CD14-positive monocyte (primary cell): Measurements from ENCODE around the gene NPAS3. TPM values are rescaled to one million over a fixed set of nuclear protein-coding genes. Genes with fewer than 3 reads are reported as not detected.

Experiments used
- DNase-seq, 3 donors: peaks; one replicate each; pipeline ENCODE4 v3.0.0-alpha.2; 2011 to 2022
- H2AFZ ChIP-seq: 2 replicates; pipeline ENCODE4 v1.6.0; 2012; ENCODE audit warnings: mild to moderate bottlenecking, low read depth, low read length, inconsistent platforms; ENCODE audit not compliant: insufficient read depth, poor library complexity, severe bottlenecking
- H3K27ac ChIP-seq, 2 donors: 1 replicate in 1 of 2; 2 replicates in 1 of 2; pipeline ENCODE4 v1.5.1; 2012 to 2013; ENCODE audit warnings: low read length in 2 of 2, control low read depth in 1 of 2, inconsistent platforms in 1 of 2, low read depth in 1 of 2, mild to moderate bottlenecking in 1 of 2
- H3K27me3 ChIP-seq, 2 donors: one replicate each; pipeline versions ENCODE4 v1.6.0 to v1.6.1; 2011 to 2013; ENCODE audit warnings: low read length in 2 of 2; ENCODE audit not compliant: control insufficient read depth in 2 of 2, insufficient read depth in 2 of 2
- H3K36me3 ChIP-seq, 2 donors: replicated peaks in 1 of 2; 1 replicate in 1 of 2; 2 replicates in 1 of 2; pipeline versions ENCODE4 v1.5.1 to v1.6.1; 2012 to 2013; ENCODE audit warnings: low read length in 2 of 2, control low read depth in 1 of 2, inconsistent platforms in 1 of 2, mild to moderate bottlenecking in 1 of 2; ENCODE audit not compliant: insufficient read depth in 2 of 2, control insufficient read depth in 1 of 2
- H3K4me1 ChIP-seq, 2 donors: 1 replicate in 1 of 2; 2 replicates in 1 of 2; pipeline versions ENCODE4 v1.5.1 to v1.6.1; 2012 to 2013; ENCODE audit warnings: low read length in 2 of 2, control low read depth in 1 of 2, inconsistent platforms in 1 of 2, mild to moderate bottlenecking in 1 of 2, moderate library complexity in 1 of 2; ENCODE audit not compliant: insufficient read depth in 2 of 2, control insufficient read depth in 1 of 2
- H3K4me2 ChIP-seq: replicated peaks from 2 replicates; pipeline ENCODE3; 2012; ENCODE audit warnings: low read length, moderate library complexity, mild to moderate bottlenecking; ENCODE audit not compliant: poor library complexity, severe bottlenecking; ENCODE audit errors: extremely low read depth
- H3K4me3 ChIP-seq, 3 experiments: fragments of 200-600 bp in 1 of 3; sonication (generic) in 1 of 3; replicated peaks in 1 of 3; 1 replicate in 2 of 3; 2 replicates in 1 of 3; pipeline ENCODE4 v1.5.1; 2011 to 2013; ENCODE audit warnings: low read length in 3 of 3, mild to moderate bottlenecking in 3 of 3, control low read depth in 2 of 3, low read depth in 2 of 3, inconsistent platforms in 1 of 3, moderate library complexity in 1 of 3
- H3K79me2 ChIP-seq: 2 replicates; pipeline ENCODE4 v1.6.0; 2012; ENCODE audit warnings: mild to moderate bottlenecking, control low read depth, inconsistent platforms, low read length, moderate library complexity; ENCODE audit not compliant: insufficient read depth
- H3K9ac ChIP-seq: 2 replicates; pipeline ENCODE4 v1.6.0; 2017; ENCODE audit warnings: low read length, mild to moderate bottlenecking; ENCODE audit not compliant: insufficient read depth, poor library complexity, severe bottlenecking
- H3K9me3 ChIP-seq, 2 donors: replicated peaks in 1 of 2; 1 replicate in 1 of 2; 2 replicates in 1 of 2; pipeline versions ENCODE4 v1.5.1 to v1.6.1; 2012 to 2013; ENCODE audit warnings: low read length in 2 of 2, control low read depth in 1 of 2; ENCODE audit not compliant: control insufficient read depth in 1 of 2, insufficient read depth in 1 of 2
- H4K20me1 ChIP-seq: 2 replicates; pipeline ENCODE4 v1.6.0; 2012; ENCODE audit warnings: mild to moderate bottlenecking, low read length, control low read depth, moderate library complexity; ENCODE audit not compliant: insufficient read depth
- H3K27ac Mint-ChIP-seq, 7 donors: one replicate each; pipeline ENCODE4 v1.8.0; 2020; ENCODE audit warnings: mild to moderate bottlenecking in 7 of 7, mixed read lengths in 7 of 7, moderate library complexity in 6 of 7, inconsistent platforms in 2 of 7
- H3K27me3 Mint-ChIP-seq, 3 donors: one replicate each; pipeline ENCODE4 v1.8.0; 2021 to 2022; ENCODE audit warnings: low read depth in 3 of 3, mild to moderate bottlenecking in 3 of 3, mixed read lengths in 3 of 3, moderate library complexity in 3 of 3, inconsistent platforms in 1 of 3
- H3K36me3 Mint-ChIP-seq, 2 donors: one replicate each; pipeline ENCODE4 v1.8.0; 2020; ENCODE audit warnings: mixed read lengths in 2 of 2, inconsistent platforms in 1 of 2, mild to moderate bottlenecking in 1 of 2
- H3K4me1 Mint-ChIP-seq: one replicate; pipeline ENCODE4 v1.8.0; 2020; ENCODE audit warnings: mild to moderate bottlenecking, mixed read lengths
- H3K4me3 Mint-ChIP-seq, 2 donors: one replicate each; pipeline ENCODE4 v1.8.0; 2020; ENCODE audit warnings: mild to moderate bottlenecking in 2 of 2, mixed read lengths in 2 of 2, moderate library complexity in 1 of 2
- H3K9me3 Mint-ChIP-seq, 7 donors: one replicate each; pipeline ENCODE4 v1.8.0; 2020 to 2022; ENCODE audit warnings: mixed read lengths in 7 of 7, mild to moderate bottlenecking in 6 of 7, moderate library complexity in 6 of 7, inconsistent platforms in 2 of 7
- WGBS: methylation state at CpG from one replicate; pipeline ENCODE4 v1.1.5; 2013; ENCODE audit warnings: missing lambda C conversion rate; ENCODE audit not compliant: insufficient coverage; 5-methylcytosine and 5-hydroxymethylcytosine counted together
- intact Hi-C, 2 donors: fragments of 100-400 bp; cut with micrococcal nuclease; formaldehyde crosslinking; loops; one replicate each; pipeline versions ENCODE4 v1.15.0 to v1.15.1; 2023
- polyA plus RNA-seq, 3 donors: library from polyadenylated mRNA; depleted of rRNA in 1 of 3; unstranded in 2 of 3; stranded (reverse) in 1 of 3; fragments of 300-500 nt in 2 of 3; fragments of >200 nt in 1 of 3; fragmentation: Illumina TruSeq in 2 of 3; gene quantifications; 1 replicate in 2 of 3; 2 replicates in 1 of 3; pipeline ENCODE4 v1.2.3, GENCODE V29; 2012 to 2021
- TF ChIP-seq, protein P1 (sequence below): fragments of 200-600 bp; IDR thresholded peaks from one replicate; pipeline ENCODE4 v1.8.0; 2022; ENCODE audit warnings: antibody characterized with exemption, mild to moderate bottlenecking

The NPAS3 gene
- polyA plus RNA-seq, 3 donors: not detected

DNA sequence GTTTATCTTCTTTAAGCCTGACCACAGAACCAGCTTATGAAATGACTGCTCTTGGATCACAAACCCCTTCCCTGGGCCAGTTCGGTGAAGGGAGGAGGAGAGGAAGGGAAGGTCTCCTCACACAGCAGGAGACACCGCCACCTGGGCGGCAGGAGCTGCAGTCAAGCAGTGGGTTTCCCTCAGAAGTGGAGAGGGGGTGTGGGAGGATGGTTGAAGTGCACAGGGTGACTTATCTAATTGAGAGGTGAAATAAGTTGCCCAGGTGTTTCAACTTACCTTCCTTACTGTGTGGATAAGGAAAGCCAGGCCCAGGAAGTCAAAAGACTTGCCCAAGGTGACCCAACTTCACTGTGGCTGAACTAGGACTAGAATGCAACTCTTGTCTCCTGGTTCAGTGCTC, 905.4 kb downstream of the NPAS3 start:
- Histone ChIP-seq H3K9ac (no peak overlapping the region), H2AFZ (no peak overlapping the region), H3K9me3 (no peaks in the 10 kb centered on the region), H3K36me3 (no peaks in the 10 kb centered on the region), H3K79me2 (no peaks in the 10 kb centered on the region), H3K4me2 (no peak overlapping the region), H4K20me1 (no peaks in the 10 kb centered on the region), H3K27me3 (no peaks in the 10 kb centered on the region), H3K4me1 (no peaks in the 10 kb centered on the region), H3K27ac (no peak overlapping the region), H3K4me3 (no peak overlapping the region)
- no peaks in the 10 kb centered on the region for H3K4me1 Mint-ChIP-seq
- H3K9me3 Mint-ChIP-seq: peaks cover 0 to 1% (median 0%) of the 10 kb centered on the region in 7 donors
- no CpG with 5 or more reads among the region's 3 CpGs for whole genome bisulfite sequencing
- intact Hi-C loops: loop anchor here (5.0 to 10.0 kb wide), 2 partner anchors 261 to 383 kb away; no protein-coding TSS in a partner anchor
- H3K27me3 Mint-ChIP-seq: peaks cover 2 to 5% (median 4%) of the 10 kb centered on the region in 3 donors
- no peaks in the 10 kb centered on the region for H3K36me3 Mint-ChIP-seq
- H3K27ac Mint-ChIP-seq: no peak overlapping the region
- no peak for DNase-seq
- TF ChIP-seq, protein P1, sequence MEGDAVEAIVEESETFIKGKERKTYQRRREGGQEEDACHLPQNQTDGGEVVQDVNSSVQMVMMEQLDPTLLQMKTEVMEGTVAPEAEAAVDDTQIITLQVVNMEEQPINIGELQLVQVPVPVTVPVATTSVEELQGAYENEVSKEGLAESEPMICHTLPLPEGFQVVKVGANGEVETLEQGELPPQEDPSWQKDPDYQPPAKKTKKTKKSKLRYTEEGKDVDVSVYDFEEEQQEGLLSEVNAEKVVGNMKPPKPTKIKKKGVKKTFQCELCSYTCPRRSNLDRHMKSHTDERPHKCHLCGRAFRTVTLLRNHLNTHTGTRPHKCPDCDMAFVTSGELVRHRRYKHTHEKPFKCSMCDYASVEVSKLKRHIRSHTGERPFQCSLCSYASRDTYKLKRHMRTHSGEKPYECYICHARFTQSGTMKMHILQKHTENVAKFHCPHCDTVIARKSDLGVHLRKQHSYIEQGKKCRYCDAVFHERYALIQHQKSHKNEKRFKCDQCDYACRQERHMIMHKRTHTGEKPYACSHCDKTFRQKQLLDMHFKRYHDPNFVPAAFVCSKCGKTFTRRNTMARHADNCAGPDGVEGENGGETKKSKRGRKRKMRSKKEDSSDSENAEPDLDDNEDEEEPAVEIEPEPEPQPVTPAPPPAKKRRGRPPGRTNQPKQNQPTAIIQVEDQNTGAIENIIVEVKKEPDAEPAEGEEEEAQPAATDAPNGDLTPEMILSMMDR: no peak
- no peak overlapping the region for H3K4me3 Mint-ChIP-seq

DNA sequence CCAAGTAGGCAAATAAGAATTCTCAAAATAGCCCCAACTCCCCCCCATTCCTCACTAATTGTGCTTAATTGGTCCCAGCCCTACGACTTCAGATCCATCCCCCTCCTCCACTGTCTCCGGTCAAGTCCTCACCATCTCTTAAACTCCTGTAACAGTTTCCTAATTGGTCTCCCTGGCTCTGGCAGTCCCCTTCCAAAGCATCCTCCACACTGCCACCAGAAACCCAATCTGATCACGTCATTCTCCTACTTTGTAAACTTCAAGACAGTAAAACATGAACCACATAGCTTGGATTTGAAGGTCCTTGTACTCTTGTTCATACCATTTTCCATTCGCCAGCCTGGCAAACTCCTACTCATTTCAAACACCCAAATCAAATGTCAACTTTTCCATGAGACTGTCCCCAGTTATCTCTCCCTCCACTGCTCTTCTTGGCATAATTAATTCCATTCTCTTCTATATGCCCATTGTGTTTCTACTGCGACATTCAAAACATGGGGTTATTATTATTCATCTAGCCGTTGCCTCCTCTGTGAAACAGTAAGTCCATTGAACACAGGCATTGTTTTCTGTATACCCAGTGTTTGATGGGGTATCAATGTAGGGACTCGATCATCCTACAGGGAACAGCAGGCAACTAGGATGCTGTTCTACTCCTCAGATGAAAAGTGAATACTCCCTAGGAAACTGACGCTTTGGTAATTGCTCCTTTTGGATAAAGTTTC, 907.6 kb downstream of the NPAS3 start:
- no peak overlapping the region for H2AFZ ChIP-seq
- Mint-ChIP-seq H3K36me3 (no peaks in the 10 kb centered on the region), H3K4me1 (no peaks in the 10 kb centered on the region), H3K4me3 (no peak overlapping the region), H3K27me3 (peaks cover 1 to 5% (median 5%) of the 10 kb centered on the region in 3 donors), H3K27ac (no peak overlapping the region), H3K9me3 (peaks cover 0 to 1% (median 0%) of the 10 kb centered on the region in 7 donors)
- intact Hi-C loops: loop anchor here (10.0 kb wide), 1 partner anchor 259 kb away; no protein-coding TSS in a partner anchor
- no peak overlapping the region for H3K27ac ChIP-seq
- no peak overlapping the region for H3K4me2 ChIP-seq
- H4K20me1 ChIP-seq: no peaks in the 10 kb centered on the region
- H3K79me2 ChIP-seq: no peaks in the 10 kb centered on the region
- no peak for DNase-seq
- H3K4me1 ChIP-seq: no peaks in the 10 kb centered on the region
- WGBS: 91% methylated on average over 4 of the region's 8 CpGs
- H3K4me3 ChIP-seq: no peak overlapping the region
- TF ChIP-seq, protein P1: no peak
- H3K27me3 ChIP-seq: no peaks in the 10 kb centered on the region
- H3K9ac ChIP-seq: no peak overlapping the region
- no peaks in the 10 kb centered on the region for H3K9me3 ChIP-seq
- no peaks in the 10 kb centered on the region for H3K36me3 ChIP-seq
